HCT116 (cell line): ENCODE results near the gene ATP8A2. TPM values are rescaled to one million over a fixed set of nuclear protein-coding genes. Genes with fewer than 3 reads are reported as not detected.

Source experiments
- ATAC-seq: fragments of 200-7000 bp; cut with Tn5 transposase; 2 replicates; pipeline ENCODE4 v1.9.1; 2020; ENCODE audit warnings: mild to moderate bottlenecking, moderate library complexity
- BruUV-seq: library from RNA; stranded (reverse); fragments of 400-500 nt; replicated peaks from 2 replicates; lab custom pipeline; 2021; lab: Mats Ljungman, UMichigan
- CTCF ChIA-PET: fragments of 300-600 bp; sonication (Branson Sonifier 250); formaldehyde crosslinking; loops from one replicate; lab custom pipeline; 2021; ENCODE audit warnings: antibody characterized with exemption; lab: Charles Lee
- POLR2A ChIA-PET: fragments of 300-600, 350-600 bp; sonication (Branson Sonifier 250); formaldehyde crosslinking; loops from one replicate; lab custom pipeline; 2021; ENCODE audit warnings: antibody characterized with exemption; lab: Charles Lee
- RAD21 ChIA-PET, 2 experiments: fragments of 300-600 bp; sonication (Branson Sonifier 250); formaldehyde crosslinking; loops; one replicate each; lab custom pipeline; 2023; ENCODE audit warnings: low total read pairs in 2 of 2; ENCODE audit not compliant: uncharacterized antibody in 2 of 2, unreplicated experiment in 2 of 2, low non-redundant PET in 1 of 2; lab: Charles Lee
- DNase-seq: peaks from one replicate; pipeline ENCODE4 v3.0.0-alpha.2; 2010; ENCODE audit warnings: low read depth, low spot score
- H2AFZ ChIP-seq: fragments of 200-600 bp; shearing (Covaris generic), sonication (generic); 2 replicates; pipeline ENCODE4 v1.6.1; 2017; ENCODE audit warnings: low read depth, mixed run types, mixed read lengths, antibody characterized with exemption, low read length; ENCODE audit not compliant: poor library complexity, severe bottlenecking
- H3K27ac ChIP-seq: 2 replicates; pipeline ENCODE4 v1.5.1; 2012; ENCODE audit warnings: low read depth, low read length
- H3K27me3 ChIP-seq: fragments of 200-600 bp; sonication (generic); 2 replicates; pipeline ENCODE4 v1.6.1; 2016; ENCODE audit warnings: mixed run types, low read length, mixed read lengths; ENCODE audit not compliant: insufficient read depth
- H3K36me3 ChIP-seq, 2 experiments: fragments of 200-500 bp in 1 of 2; fragments of 200-600 bp in 1 of 2; sonication (Bioruptor generic) in 1 of 2; sonication (generic) in 1 of 2; 2 replicates each; pipeline versions ENCODE4 v1.5.1 to v1.6.1; 2014 to 2016; ENCODE audit warnings: low read length in 2 of 2, inconsistent platforms in 1 of 2, mixed read lengths in 1 of 2, mixed run types in 1 of 2; ENCODE audit not compliant: insufficient read depth in 2 of 2, control insufficient read depth in 1 of 2
- H3K4me1 ChIP-seq, 2 experiments: fragments of 200-600 bp in 1 of 2; sonication (generic) in 1 of 2; 2 replicates each; pipeline versions ENCODE4 v1.5.1 to v1.6.1; 2012 to 2017; ENCODE audit warnings: low read length in 2 of 2, inconsistent platforms in 1 of 2, mild to moderate bottlenecking in 1 of 2, mixed read lengths in 1 of 2, mixed run types in 1 of 2, moderate library complexity in 1 of 2; ENCODE audit not compliant: insufficient read depth in 2 of 2, control insufficient read depth in 1 of 2
- H3K4me2 ChIP-seq: fragments of 200-600 bp; sonication (generic); 2 replicates; pipeline ENCODE4 v1.6.1; 2017; ENCODE audit warnings: mixed run types, low read length, mixed read lengths
- H3K4me3 ChIP-seq, 2 experiments: fragments of 200-600 bp in 1 of 2; sonication (generic) in 1 of 2; replicated peaks in 1 of 2; 2 replicates each; pipeline ENCODE4 v1.5.1; 2011 to 2016; ENCODE audit warnings: low read length in 2 of 2, control low read depth in 1 of 2, low read depth in 1 of 2, mild to moderate bottlenecking in 1 of 2, mixed read lengths in 1 of 2, mixed run types in 1 of 2
- H3K79me2 ChIP-seq: fragments of 200-600 bp; sonication (generic); 2 replicates; pipeline ENCODE4 v1.6.1; 2017; ENCODE audit warnings: mild to moderate bottlenecking, mixed run types, low read length, moderate library complexity, mixed read lengths; ENCODE audit not compliant: insufficient read depth
- H3K9ac ChIP-seq: fragments of 200-600 bp; sonication (generic); 2 replicates; pipeline ENCODE4 v1.6.1; 2016; ENCODE audit warnings: low read length, mixed read lengths
- H3K9me2 ChIP-seq: fragments of 200-600 bp; sonication (generic), shearing (Covaris generic); 2 replicates; pipeline ENCODE4 v1.6.1; 2017; ENCODE audit warnings: mixed run types, mild to moderate bottlenecking, moderate library complexity; ENCODE audit not compliant: insufficient read depth
- H3K9me3 ChIP-seq, 2 experiments: fragments of 200-500 bp in 1 of 2; fragments of 200-600 bp in 1 of 2; sonication (Bioruptor generic) in 1 of 2; sonication (generic) in 1 of 2; 2 replicates each; pipeline ENCODE4 v1.6.1; 2014 to 2017; ENCODE audit warnings: low read length in 2 of 2, mixed read lengths in 2 of 2, inconsistent platforms in 1 of 2, low read depth in 1 of 2, mild to moderate bottlenecking in 1 of 2, mixed run types in 1 of 2, moderate library complexity in 1 of 2; ENCODE audit not compliant: control insufficient read depth in 1 of 2, insufficient read depth in 1 of 2
- H4K20me1 ChIP-seq: fragments of 200-600 bp; sonication (generic), shearing (Covaris generic); 2 replicates; pipeline ENCODE4 v1.6.1; 2017; ENCODE audit warnings: mixed run types, mild to moderate bottlenecking, moderate library complexity; ENCODE audit not compliant: insufficient read depth
- CTCF ChIP-seq, 3 experiments: fragments of 200-600 bp in 1 of 3; sonication (generic) in 1 of 3; IDR thresholded peaks in 2 of 3; conservative IDR thresholded peaks in 1 of 3; 2 replicates each; pipeline ENCODE4 v1.5.1; 2012 to 2017; ENCODE audit warnings: low read depth in 2 of 3, low read length in 2 of 3, antibody characterized with exemption in 1 of 3, borderline replicate concordance in 1 of 3, control low read depth in 1 of 3, mild to moderate bottlenecking in 1 of 3, mixed read lengths in 1 of 3, mixed run types in 1 of 3, moderate library complexity in 1 of 3; ENCODE audit not compliant: insufficient read depth in 1 of 3
- EGR1 ChIP-seq: IDR thresholded peaks from 2 replicates; pipeline ENCODE4 v1.6.1; 2012; ENCODE audit warnings: low read depth
- ELF1 ChIP-seq: IDR thresholded peaks from 2 replicates; pipeline ENCODE4 v1.6.1; 2012; ENCODE audit warnings: low read depth, borderline replicate concordance
- FOSL1 ChIP-seq: IDR thresholded peaks from 2 replicates; pipeline ENCODE4 v1.6.1; 2012; ENCODE audit warnings: low read depth
- JUND ChIP-seq: IDR thresholded peaks from 2 replicates; pipeline ENCODE4 v1.6.1; 2012
- POLR2A ChIP-seq: IDR thresholded peaks from 2 replicates; pipeline ENCODE4 v1.7.0; 2011; ENCODE audit warnings: borderline replicate concordance; ENCODE audit not compliant: insufficient read depth, insufficient read length; ENCODE audit errors: extremely low read depth
- SIN3A ChIP-seq: IDR thresholded peaks from 2 replicates; pipeline ENCODE4 v1.6.1; 2012; ENCODE audit warnings: low read depth
- SP1 ChIP-seq: IDR thresholded peaks from 2 replicates; pipeline ENCODE4 v1.6.1; 2012; ENCODE audit warnings: low read depth
- TCF7L2 ChIP-seq: IDR thresholded peaks from 2 replicates; pipeline ENCODE4 v1.7.0; 2011; ENCODE audit warnings: borderline replicate concordance, inconsistent platforms; ENCODE audit not compliant: insufficient read depth, insufficient read length; ENCODE audit errors: extremely low read depth
- YY1 ChIP-seq: IDR thresholded peaks from 2 replicates; pipeline ENCODE4 v1.6.1; 2011; ENCODE audit warnings: low read length, low read depth, moderate library complexity, mild to moderate bottlenecking; ENCODE audit not compliant: insufficient replicate concordance; ENCODE audit errors: extremely low read depth
- ZBTB33 ChIP-seq: IDR thresholded peaks from 2 replicates; pipeline ENCODE4 v1.6.1; 2011; ENCODE audit warnings: mild to moderate bottlenecking, low read length, moderate library complexity; ENCODE audit not compliant: insufficient replicate concordance; ENCODE audit errors: extremely low read depth
- ZFX ChIP-seq: fragments of 450-650 bp; IDR thresholded peaks from 2 replicates; pipeline ENCODE4 v1.6.1; 2017
- ZNF274 ChIP-seq: fragments of 200-500 bp; sonication (Bioruptor generic); IDR thresholded peaks from 2 replicates; pipeline ENCODE4 v1.6.1; 2014; ENCODE audit warnings: mild to moderate bottlenecking, low read depth, low read length, inconsistent platforms
- intact Hi-C: fragments of 100-400 bp; cut with micrococcal nuclease; formaldehyde crosslinking; loops from 2 replicates; pipeline ENCODE4 v1.10.0; 2022
- total RNA-seq: library from RNA; stranded (reverse); gene quantifications from one replicate; pipeline ENCODE4 v1.2.1, GENCODE V29; 2021; ENCODE audit not compliant: unreplicated experiment

ATP8A2 gene
- total RNA-seq, 1 experiment from 2014 or later, result not detected

- CTCF ChIA-PET, result no interaction called here
Observed at GRCh38 chr13:26011208-26011573, 639.4 kb downstream of the ATP8A2 start.

GRCh38 chr13:26011996-26012821 is 640.4 kb downstream of the ATP8A2 start:
- no peaks in the 10 kb centered on the region for H3K79me2 ChIP-seq
- H3K4me3 ChIP-seq, result no peak overlapping the region
- CTCF ChIA-PET, result no interaction called here
- POLR2A ChIA-PET, result no interaction called here
- intact Hi-C loops, result no loop called here
- DNase-seq (no peak), ATAC-seq (no peak)
- no peaks in the 10 kb centered on the region for H3K9me3 ChIP-seq
- H3K27me3 ChIP-seq, result peaks cover 33% of the 10 kb centered on the region
- no peak overlapping the region for H3K9ac ChIP-seq
- H3K4me1 ChIP-seq, result no peaks in the 10 kb centered on the region
- no peak overlapping the region for H3K4me2 ChIP-seq
- RAD21 ChIA-PET, result no interaction called here
- no peaks in the 10 kb centered on the region for H3K36me3 ChIP-seq
- no peaks in the 10 kb centered on the region for H4K20me1 ChIP-seq
- H3K27ac ChIP-seq, result no peak overlapping the region
- H3K9me2 ChIP-seq, result no peaks in the 10 kb centered on the region
- no peak overlapping the region for H2AFZ ChIP-seq
- no TSS peak for BruUV-seq
- TF ChIP-seq ZBTB33 (no peak), EGR1 (no peak), CTCF (IDR thresholded peaks at IDR 0.05 in 2 of 3, conservative IDR thresholded peaks at IDR 0.05 in 1 of 3; ENCODE audit: borderline replicate concordance in 1 of 3, insufficient read depth in 1 of 3, low read depth in 2 of 3, low read length in 2 of 3) (no peak), ZFX (no peak), ZNF274 (no peak), ELF1 (no peak), SP1 (no peak), TCF7L2 (no peak), YY1 (no peak), JUND (no peak), POLR2A (no peak), SIN3A (no peak), FOSL1 (no peak)

More at GRCh38 chr13:26011208-26011573, 639.4 kb downstream of the ATP8A2 start:
- ATAC-seq (no peak), DNase-seq (no peak)
- no peak overlapping the region for H3K4me3 ChIP-seq
- H4K20me1 ChIP-seq, result no peaks in the 10 kb centered on the region
- no peak overlapping the region for H3K9ac ChIP-seq
- H3K9me3 ChIP-seq, result no peaks in the 10 kb centered on the region
- no peaks in the 10 kb centered on the region for H3K36me3 ChIP-seq
- H3K27ac ChIP-seq, result no peak overlapping the region
- ChIA-PET RAD21 (no interaction called here), POLR2A (no interaction called here)
- H3K4me2 ChIP-seq, result no peak overlapping the region
- no TSS peak for BruUV-seq
- H3K27me3 ChIP-seq, result peaks cover 23% of the 10 kb centered on the region
- intact Hi-C loops, result no loop called here
- no peaks in the 10 kb centered on the region for H3K79me2 ChIP-seq
- H3K9me2 ChIP-seq, result no peaks in the 10 kb centered on the region
- H2AFZ ChIP-seq, result no peak overlapping the region
- H3K4me1 ChIP-seq, result no peaks in the 10 kb centered on the region
- no peak for TF ChIP-seq SP1
- TF ChIP-seq, all 23 proteins: peak for 0
